IMR-90 (cell line): Measurements from ENCODE around the gene POU2AF2. TPM values are rescaled to one million over a fixed set of nuclear protein-coding genes. Genes with fewer than 3 reads are reported as not detected.

Experiments used
- ATAC-seq: fragments of 200-7000 bp; cut with Tn5 transposase; 2 replicates; pipeline ENCODE4 v1.9.1; 2020; ENCODE audit warnings: low read depth, mild to moderate bottlenecking, moderate library complexity
- BruUV-seq: library from RNA; stranded (reverse); fragments of 400-500 nt; replicated peaks from 2 replicates; lab custom pipeline; 2021; lab: Mats Ljungman, UMichigan
- CTCF ChIA-PET: fragments of 300-600 bp; formaldehyde crosslinking; extraction: SDS; loops from one replicate; lab custom pipeline; 2021; ENCODE audit warnings: antibody characterized with exemption; lab: Yijun Ruan, JAX
- POLR2A ChIA-PET: fragments of 300-600 bp; sonication (Branson Sonifier 250); formaldehyde crosslinking; loops from one replicate; lab custom pipeline; 2022; ENCODE audit warnings: antibody characterized with exemption; ENCODE audit not compliant: unreplicated experiment; lab: Charles Lee
- DNase-seq: peaks from one replicate; pipeline ENCODE4 v3.0.0; 2013
- H2AFZ ChIP-seq: replicated peaks from 2 replicates; pipeline ENCODE3; 2013; ENCODE audit warnings: low read length, mild to moderate bottlenecking; ENCODE audit not compliant: poor library complexity
- H2AK5ac ChIP-seq: 2 replicates; pipeline ENCODE4 v1.6.1; 2013; ENCODE audit warnings: low read depth, low read length, inconsistent platforms
- H2AK9ac ChIP-seq: replicated peaks from 2 replicates; pipeline ENCODE3; 2013; ENCODE audit warnings: mild to moderate bottlenecking, low read depth, low read length, moderate library complexity; ENCODE audit not compliant: poor library complexity
- H2BK120ac ChIP-seq: 2 replicates; pipeline ENCODE4 v1.6.1; 2013; ENCODE audit warnings: low read depth, low read length, inconsistent platforms
- H2BK15ac ChIP-seq: 3 replicates; pipeline ENCODE4 v1.6.1; 2013; ENCODE audit warnings: low read depth, low read length, inconsistent platforms
- H2BK20ac ChIP-seq: 2 replicates; pipeline ENCODE4 v1.6.1; 2013; ENCODE audit warnings: low read depth, mild to moderate bottlenecking, inconsistent platforms, low read length, moderate library complexity
- H2BK5ac ChIP-seq: 2 replicates; pipeline ENCODE4 v1.6.1; 2013; ENCODE audit warnings: mild to moderate bottlenecking, low read depth, low read length, inconsistent platforms; ENCODE audit not compliant: poor library complexity, severe bottlenecking
- H3K14ac ChIP-seq: replicated peaks from 2 replicates; pipeline ENCODE4 v1.6.1; 2013; ENCODE audit warnings: low read depth, low read length, inconsistent platforms
- H3K18ac ChIP-seq: 2 replicates; pipeline ENCODE4 v1.6.1; 2013; ENCODE audit warnings: low read depth, low read length, control low read depth
- H3K23ac ChIP-seq: 2 replicates; pipeline ENCODE4 v1.6.1; 2013; ENCODE audit warnings: low read depth, low read length, inconsistent platforms
- H3K27ac ChIP-seq: 2 replicates; pipeline ENCODE4 v1.5.1; 2013; ENCODE audit warnings: mild to moderate bottlenecking, control low read depth, low read length; ENCODE audit not compliant: insufficient read depth
- H3K27me3 ChIP-seq: 2 replicates; pipeline ENCODE4 v1.6.1; 2013; ENCODE audit warnings: low read length; ENCODE audit not compliant: control insufficient read depth, insufficient read depth
- H3K36me3 ChIP-seq: 2 replicates; pipeline ENCODE4 v1.6.1; 2013; ENCODE audit warnings: low read length, mixed read lengths; ENCODE audit not compliant: control insufficient read depth, insufficient read depth
- H3K4ac ChIP-seq: 2 replicates; pipeline ENCODE4 v1.6.1; 2013; ENCODE audit warnings: low read depth, low read length, inconsistent platforms
- H3K4me1 ChIP-seq: 2 replicates; pipeline ENCODE4 v1.6.1; 2013; ENCODE audit warnings: low read length, mixed read lengths; ENCODE audit not compliant: control insufficient read depth, insufficient read depth
- H3K4me2 ChIP-seq: 2 replicates; pipeline ENCODE4 v1.6.1; 2013; ENCODE audit warnings: low read depth, mild to moderate bottlenecking, control low read depth, low read length, moderate library complexity
- H3K4me3 ChIP-seq: 2 replicates; pipeline ENCODE4 v1.5.1; 2013; ENCODE audit warnings: low read depth, mild to moderate bottlenecking, control low read depth, low read length, moderate library complexity; ENCODE audit not compliant: insufficient read depth
- H3K56ac ChIP-seq: 2 replicates; pipeline ENCODE4 v1.6.1; 2013; ENCODE audit warnings: low read length, inconsistent platforms; ENCODE audit not compliant: insufficient read depth; ENCODE audit errors: extremely low read depth
- H3K79me1 ChIP-seq, 2 experiments: 2 replicates each; pipeline ENCODE4 v1.6.1; 2013; ENCODE audit warnings: low read length in 2 of 2, inconsistent platforms in 1 of 2, low read depth in 1 of 2
- H3K9ac ChIP-seq: 2 replicates; pipeline ENCODE4 v1.6.1; 2013; ENCODE audit warnings: low read depth, low read length, control low read depth
- H3K9me1 ChIP-seq: 2 replicates; pipeline ENCODE4 v1.6.1; 2013; ENCODE audit warnings: low read length, inconsistent platforms; ENCODE audit not compliant: insufficient read depth
- H3K9me3 ChIP-seq: 2 replicates; pipeline ENCODE4 v1.6.1; 2013; ENCODE audit warnings: low read length; ENCODE audit not compliant: control insufficient read depth, insufficient read depth
- H4K20me1 ChIP-seq: 2 replicates; pipeline ENCODE4 v1.6.1; 2013; ENCODE audit warnings: low read length, inconsistent platforms; ENCODE audit not compliant: insufficient read depth
- H4K5ac ChIP-seq: 2 replicates; pipeline ENCODE4 v1.6.1; 2013; ENCODE audit warnings: mild to moderate bottlenecking, low read depth, low read length, control low read depth
- H4K8ac ChIP-seq, 2 experiments: 2 replicates each; pipeline ENCODE4 v1.6.1; 2013; ENCODE audit warnings: low read depth in 2 of 2, low read length in 2 of 2, control low read depth in 1 of 2, inconsistent platforms in 1 of 2
- H4K91ac ChIP-seq: 2 replicates; pipeline ENCODE4 v1.6.1; 2013; ENCODE audit warnings: low read depth, low read length, inconsistent platforms; ENCODE audit not compliant: insufficient read depth
- BHLHE40 ChIP-seq: fragments of 150-350 bp; IDR thresholded peaks from 2 replicates; pipeline ENCODE4 v1.6.1; 2016; ENCODE audit warnings: mild to moderate bottlenecking, low read depth, low read length
- CEBPB ChIP-seq: IDR thresholded peaks from 2 replicates; pipeline ENCODE4 v1.6.1; 2012; ENCODE audit warnings: low read depth, low read length, improper control_type of control experiment
- CHD1 ChIP-seq: IDR thresholded peaks from 2 replicates; pipeline ENCODE4 v1.6.1; 2012; ENCODE audit warnings: low read depth, low read length, improper control_type of control experiment
- FOS ChIP-seq: fragments of 150-350 bp; IDR thresholded peaks from 2 replicates; pipeline ENCODE4 v1.6.1; 2016; ENCODE audit warnings: low read depth, low read length
- MAFK ChIP-seq: IDR thresholded peaks from 2 replicates; pipeline ENCODE4 v1.6.1; 2012; ENCODE audit warnings: low read depth, low read length, improper control_type of control experiment
- MAZ ChIP-seq: IDR thresholded peaks from 2 replicates; pipeline ENCODE4 v1.6.1; 2012; ENCODE audit warnings: low read depth, mild to moderate bottlenecking, low read length, improper control_type of control experiment, moderate library complexity, borderline replicate concordance
- MXI1 ChIP-seq: IDR thresholded peaks from 2 replicates; pipeline ENCODE4 v1.6.1; 2012; ENCODE audit warnings: low read depth, mild to moderate bottlenecking, low read length, moderate library complexity, borderline replicate concordance
- NFE2L2 ChIP-seq: fragments of 150-350 bp; IDR thresholded peaks from 2 replicates; pipeline ENCODE4 v1.6.1; 2016; ENCODE audit warnings: low read depth, mild to moderate bottlenecking, low read length
- POLR2A ChIP-seq: IDR thresholded peaks from 2 replicates; pipeline ENCODE4 v1.6.1; 2012; ENCODE audit warnings: mild to moderate bottlenecking, low read depth, low read length
- RAD21 ChIP-seq: IDR thresholded peaks from 2 replicates; pipeline ENCODE4 v1.6.1; 2012; ENCODE audit warnings: low read length, improper control_type of control experiment
- RCOR1 ChIP-seq: IDR thresholded peaks from 2 replicates; pipeline ENCODE4 v1.6.1; 2012; ENCODE audit warnings: mild to moderate bottlenecking, low read length, improper control_type of control experiment; ENCODE audit not compliant: insufficient replicate concordance
- RFX5 ChIP-seq: IDR thresholded peaks from 2 replicates; pipeline ENCODE4 v1.8.0; 2012; ENCODE audit warnings: low read depth, mild to moderate bottlenecking, low read length, moderate library complexity
- SMC3 ChIP-seq: fragments of 150-350 bp; IDR thresholded peaks from 2 replicates; pipeline ENCODE4 v1.6.1; 2016; ENCODE audit warnings: low read depth, mild to moderate bottlenecking, antibody characterized with exemption, low read length, moderate library complexity
- USF2 ChIP-seq: fragments of 150-350 bp; IDR thresholded peaks from 2 replicates; pipeline ENCODE4 v1.6.1; 2017; ENCODE audit warnings: mild to moderate bottlenecking, antibody characterized with exemption, low read length, low read depth
- WGBS, 2 experiments: methylation state at CpG; one replicate each; pipeline versions ENCODE4 v1.1.5 to v1.1.7; 2013; ENCODE audit warnings: missing lambda C conversion rate in 2 of 2; ENCODE audit not compliant: insufficient read length in 1 of 2; ENCODE audit errors: extremely low coverage in 2 of 2; 5-methylcytosine and 5-hydroxymethylcytosine counted together
- dilution Hi-C: fragments of 300-500 bp; cut with HindIII; formaldehyde crosslinking; loops from one replicate; pipeline ENCODE4 v1.14.3; 2018; ENCODE audit warnings: low sequenced_read_pairs; ENCODE audit not compliant: unreplicated experiment
- in situ Hi-C: fragments of 300-500 bp; cut with MboI; formaldehyde crosslinking; loops from 3 replicates; pipeline ENCODE4 v1.14.3; 2019; ENCODE audit warnings: low sequenced_read_pairs, inconsistent platforms, mixed read lengths
- intact Hi-C: fragments of 100-400 bp; cut with micrococcal nuclease; formaldehyde crosslinking; loops from 2 replicates; pipeline ENCODE4 v1.10.0; 2022
- polyA plus RNA-seq, 3 experiments: library from polyadenylated mRNA; depleted of rRNA; stranded (reverse); fragments of >200 nt; gene quantifications; 2 replicates each; pipeline ENCODE4 v1.2.3, GENCODE V29; 2012; ENCODE audit warnings: low replicate concordance in 1 of 3
- total RNA-seq: library from RNA; depleted of rRNA; stranded (reverse); fragments of >200 nt; gene quantifications from 2 replicates; pipeline ENCODE4 v1.2.3, GENCODE V29; 2012
- TF ChIP-seq, protein P1 (sequence below): conservative IDR thresholded peaks from 2 replicates; pipeline ENCODE4 v1.5.1; 2012; ENCODE audit warnings: mild to moderate bottlenecking, low read depth, low read length, improper control_type of control experiment
- TF ChIP-seq, protein P2 (sequence below): fragments of 150-350 bp; IDR thresholded peaks from 2 replicates; pipeline ENCODE4 v1.6.1; 2016; ENCODE audit warnings: low read depth, mild to moderate bottlenecking, low read length, moderate library complexity, borderline replicate concordance

POU2AF2 gene
- total and polyA plus RNA-seq, 2 of the 4 experiments (the other 2 are of a cell fraction) = not detected

- in situ Hi-C loops = loop anchor here (5.0 to 10.0 kb wide), 2 partner anchors 163 to 491 kb away; no protein-coding TSS in a partner anchor
Observed at GRCh38 chr11:111283945-111284481, 38.5 kb downstream of the POU2AF2 start.

More at GRCh38 chr11:111283945-111284481, 38.5 kb downstream of the POU2AF2 start:
- Histone ChIP-seq H2AK5ac (no peak overlapping the region), H3K4me2 (no peak overlapping the region), H3K27me3 (peaks cover 26% of the 10 kb centered on the region), H3K23ac (no peak overlapping the region), H3K36me3 (no peaks in the 10 kb centered on the region), H3K79me1 (no peaks in the 10 kb centered on the region), H3K9me1 (no peaks in the 10 kb centered on the region), H2BK120ac (no peak overlapping the region), H3K14ac (no peak overlapping the region), H3K4me3 (no peak overlapping the region), H4K5ac (no peak overlapping the region), H4K20me1 (no peaks in the 10 kb centered on the region), H2BK15ac (no peak overlapping the region), H4K91ac (no peak overlapping the region), H2BK5ac (no peak overlapping the region), H4K8ac (no peak overlapping the region), H3K4ac (no peak overlapping the region), H3K9ac (no peak overlapping the region), H2AK9ac (no peak overlapping the region), H3K27ac (no peak overlapping the region), H3K18ac (no peak overlapping the region), H2BK20ac (no peak overlapping the region), H2AFZ (peak overlapping the region; percentile 62), H3K56ac (no peak overlapping the region), H3K9me3 (no peaks in the 10 kb centered on the region), H3K4me1 (no peaks in the 10 kb centered on the region)
- TF ChIP-seq BHLHE40 = no peak
- TF ChIP-seq CHD1 = no peak
- TF ChIP-seq, protein P1, sequence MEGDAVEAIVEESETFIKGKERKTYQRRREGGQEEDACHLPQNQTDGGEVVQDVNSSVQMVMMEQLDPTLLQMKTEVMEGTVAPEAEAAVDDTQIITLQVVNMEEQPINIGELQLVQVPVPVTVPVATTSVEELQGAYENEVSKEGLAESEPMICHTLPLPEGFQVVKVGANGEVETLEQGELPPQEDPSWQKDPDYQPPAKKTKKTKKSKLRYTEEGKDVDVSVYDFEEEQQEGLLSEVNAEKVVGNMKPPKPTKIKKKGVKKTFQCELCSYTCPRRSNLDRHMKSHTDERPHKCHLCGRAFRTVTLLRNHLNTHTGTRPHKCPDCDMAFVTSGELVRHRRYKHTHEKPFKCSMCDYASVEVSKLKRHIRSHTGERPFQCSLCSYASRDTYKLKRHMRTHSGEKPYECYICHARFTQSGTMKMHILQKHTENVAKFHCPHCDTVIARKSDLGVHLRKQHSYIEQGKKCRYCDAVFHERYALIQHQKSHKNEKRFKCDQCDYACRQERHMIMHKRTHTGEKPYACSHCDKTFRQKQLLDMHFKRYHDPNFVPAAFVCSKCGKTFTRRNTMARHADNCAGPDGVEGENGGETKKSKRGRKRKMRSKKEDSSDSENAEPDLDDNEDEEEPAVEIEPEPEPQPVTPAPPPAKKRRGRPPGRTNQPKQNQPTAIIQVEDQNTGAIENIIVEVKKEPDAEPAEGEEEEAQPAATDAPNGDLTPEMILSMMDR = no peak
- TF ChIP-seq NFE2L2 = no peak
- TF ChIP-seq CEBPB = no peak
- TF ChIP-seq USF2 = no peak
- TF ChIP-seq RCOR1 = no peak
- TF ChIP-seq SMC3 = no peak
- TF ChIP-seq POLR2A = no peak
- TF ChIP-seq MXI1 = no peak
- no peak for TF ChIP-seq RFX5
- TF ChIP-seq MAFK = no peak
- TF ChIP-seq, protein P2, sequence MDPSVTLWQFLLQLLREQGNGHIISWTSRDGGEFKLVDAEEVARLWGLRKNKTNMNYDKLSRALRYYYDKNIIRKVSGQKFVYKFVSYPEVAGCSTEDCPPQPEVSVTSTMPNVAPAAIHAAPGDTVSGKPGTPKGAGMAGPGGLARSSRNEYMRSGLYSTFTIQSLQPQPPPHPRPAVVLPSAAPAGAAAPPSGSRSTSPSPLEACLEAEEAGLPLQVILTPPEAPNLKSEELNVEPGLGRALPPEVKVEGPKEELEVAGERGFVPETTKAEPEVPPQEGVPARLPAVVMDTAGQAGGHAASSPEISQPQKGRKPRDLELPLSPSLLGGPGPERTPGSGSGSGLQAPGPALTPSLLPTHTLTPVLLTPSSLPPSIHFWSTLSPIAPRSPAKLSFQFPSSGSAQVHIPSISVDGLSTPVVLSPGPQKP = no peak
- TF ChIP-seq MAZ = no peak
- TF ChIP-seq RAD21 = no peak
- no peak for TF ChIP-seq FOS
- dilution Hi-C loops = no loop called here
- BruUV-seq = no TSS peak
- ChIA-PET CTCF (interaction anchor here (2.1 to 4.0 kb wide), 3 partner anchors 134 to 145 kb away, joined by 5 to 21 read pairs (median 12); no protein-coding TSS in a partner anchor), POLR2A (no interaction called here)
- peak; percentile 51 for DNase-seq
- no peak for ATAC-seq
- 79% methylated on average over 9 of the region's 33 CpGs; no CpG with 5 or more reads in 1 of the 2 experiments for WGBS, 2 experiments
- intact Hi-C loops = loop anchor here (1.0 kb wide), 2 partner anchors 139 to 162 kb away; no protein-coding TSS in a partner anchor
